Measurements from ENCODE around the gene PPP1R18.
"Not testable (repeated sequence)": the region's sequence is repeated elsewhere in the genome, so short reads cannot be mapped to it uniquely, and the experiment has no call there.

Gene PPP1R18

GRCh38 chr6:30686009-30686907 lies at the start of gene PPP1R18:
PPP1R18 (minus strand) TSS chr6:30686645; CDS start chr6:30686018, 627 bp downstream.
- no peak for DNase-seq (ENCODE audit: low spot score)

GRCh38 chr6:30735668-30736314 lies 49.3 kb upstream of the PPP1R18 start:
- no peak for DNase-seq (ENCODE audit: low spot score)

DNA sequence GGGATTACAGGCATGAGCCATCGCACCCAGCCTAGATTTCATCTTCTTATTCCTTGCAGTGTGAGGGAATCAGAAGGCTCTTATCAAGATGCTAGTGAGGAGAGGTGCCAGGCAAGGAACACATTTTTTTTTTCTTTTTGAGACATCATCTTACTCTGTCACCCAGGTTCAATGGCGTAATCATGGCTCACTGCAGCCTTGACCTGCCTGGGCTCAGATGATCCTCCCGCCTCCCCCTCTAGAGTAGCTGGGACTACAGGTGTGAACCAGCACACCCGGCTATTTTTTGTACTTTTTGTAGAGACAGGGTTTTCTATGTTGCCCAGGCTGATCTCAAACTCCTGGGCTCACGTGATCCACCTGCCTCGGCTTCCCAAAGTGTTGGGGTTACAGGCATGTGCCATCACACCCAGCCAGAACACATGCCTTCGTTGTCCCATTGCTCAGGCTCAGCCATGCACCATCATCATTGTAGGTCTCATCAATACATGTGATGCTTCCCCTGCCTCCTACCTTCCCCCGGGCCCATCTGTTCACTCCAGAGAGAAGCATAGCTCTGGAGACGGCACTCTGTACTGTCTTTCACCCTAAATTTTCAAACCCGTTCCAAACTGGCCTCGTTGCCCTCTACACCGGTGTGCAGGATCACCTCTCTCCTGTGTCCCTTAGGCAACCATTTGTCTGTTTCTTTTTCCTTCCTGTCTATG lies 45.9 kb upstream of the PPP1R18 start:
- no peak for DNase-seq (ENCODE audit: low spot score)

DNA sequence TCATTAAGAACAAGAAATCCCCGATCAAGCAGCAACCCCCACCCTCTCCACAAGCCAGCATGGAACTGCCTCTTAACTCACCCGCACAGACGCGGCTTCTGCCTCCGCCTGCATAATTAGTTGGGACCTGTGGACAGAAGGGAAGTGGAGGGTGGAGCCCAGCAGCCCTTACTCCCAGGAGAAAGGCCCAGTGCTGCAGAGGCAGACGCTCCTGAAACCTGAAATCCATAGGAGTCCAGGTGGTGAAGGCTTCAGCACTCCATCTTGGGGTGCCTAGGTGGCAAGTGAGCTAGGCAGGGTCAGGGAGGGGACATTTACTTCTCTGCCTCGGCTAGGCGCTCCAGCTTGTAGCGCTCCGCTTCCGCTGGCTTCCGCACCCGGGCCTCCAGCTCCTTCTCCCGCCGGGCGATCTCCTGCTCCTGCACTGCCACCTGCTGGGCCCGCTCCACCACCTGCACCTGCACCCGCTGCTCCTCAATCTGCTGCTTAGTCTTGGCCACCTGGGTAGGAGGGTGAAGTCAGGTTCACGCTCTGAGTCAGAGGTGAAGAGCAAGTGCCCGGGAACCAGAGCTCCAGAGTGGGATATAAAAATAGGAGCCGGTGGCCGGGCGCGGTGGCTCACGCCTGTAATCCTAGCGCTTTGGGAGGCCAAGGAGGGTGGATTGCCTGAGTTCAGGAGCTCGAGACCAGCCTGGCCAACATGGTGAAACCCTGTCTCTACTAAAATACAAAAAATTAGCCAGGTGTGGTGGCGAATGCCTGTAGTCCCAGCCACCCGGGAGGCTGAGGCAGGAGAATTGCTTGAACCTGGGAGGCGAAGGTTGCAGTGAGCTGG lies 44.4 kb upstream of the PPP1R18 start:
- DNase-seq (ENCODE audit: low spot score): no peak

GRCh38 chr6:30727920-30728553 lies 41.6 kb upstream of the PPP1R18 start:
- no peak for DNase-seq (ENCODE audit: low spot score)

- DNase-seq (ENCODE audit: low spot score): no peak
Measured at GRCh38 chr6:30726506-30727413, 40.3 kb upstream of the PPP1R18 start.

DNA sequence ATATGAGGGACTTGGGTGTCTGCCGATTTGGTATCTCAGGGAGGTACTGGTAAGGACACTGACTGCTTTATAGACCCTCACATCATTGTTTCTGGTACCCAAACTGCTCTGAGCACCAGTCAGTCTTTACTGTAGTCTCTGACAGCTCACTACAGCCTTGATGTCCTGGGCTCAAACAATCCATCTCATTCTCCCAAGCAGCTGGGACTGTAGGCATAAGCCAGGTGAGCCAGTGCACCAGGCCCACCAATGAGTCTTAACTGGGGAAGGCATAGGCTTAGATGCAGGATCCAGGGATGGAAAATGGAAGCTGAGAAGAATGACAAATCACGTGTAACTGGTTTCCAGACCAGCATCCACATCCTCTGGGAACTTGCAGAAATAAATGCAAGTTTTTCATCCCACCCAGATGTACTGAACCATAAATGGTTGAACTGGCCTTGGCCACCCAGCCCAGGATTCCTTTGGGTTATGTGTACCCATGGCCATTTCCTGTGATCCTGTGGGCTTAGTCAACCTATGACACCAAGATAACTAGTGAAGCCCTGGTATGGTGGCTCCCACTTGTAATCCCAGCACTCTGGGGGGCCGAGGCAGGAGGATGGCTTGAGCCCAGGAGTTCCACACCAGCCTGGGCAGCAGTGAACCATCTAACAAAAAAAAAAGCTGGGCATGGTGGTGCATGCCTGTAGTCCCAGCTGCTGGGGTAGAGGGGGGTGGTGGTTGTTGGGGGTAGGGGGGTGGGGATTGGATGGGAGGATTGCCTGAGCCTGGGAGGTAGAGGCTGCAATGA lies 39.5 kb upstream of the PPP1R18 start:
- no peak for DNase-seq (ENCODE audit: low spot score)

- DNase-seq (ENCODE audit: low spot score): no peak
Measured at GRCh38 chr6:30724906-30725667, 38.6 kb upstream of the PPP1R18 start.

DNA sequence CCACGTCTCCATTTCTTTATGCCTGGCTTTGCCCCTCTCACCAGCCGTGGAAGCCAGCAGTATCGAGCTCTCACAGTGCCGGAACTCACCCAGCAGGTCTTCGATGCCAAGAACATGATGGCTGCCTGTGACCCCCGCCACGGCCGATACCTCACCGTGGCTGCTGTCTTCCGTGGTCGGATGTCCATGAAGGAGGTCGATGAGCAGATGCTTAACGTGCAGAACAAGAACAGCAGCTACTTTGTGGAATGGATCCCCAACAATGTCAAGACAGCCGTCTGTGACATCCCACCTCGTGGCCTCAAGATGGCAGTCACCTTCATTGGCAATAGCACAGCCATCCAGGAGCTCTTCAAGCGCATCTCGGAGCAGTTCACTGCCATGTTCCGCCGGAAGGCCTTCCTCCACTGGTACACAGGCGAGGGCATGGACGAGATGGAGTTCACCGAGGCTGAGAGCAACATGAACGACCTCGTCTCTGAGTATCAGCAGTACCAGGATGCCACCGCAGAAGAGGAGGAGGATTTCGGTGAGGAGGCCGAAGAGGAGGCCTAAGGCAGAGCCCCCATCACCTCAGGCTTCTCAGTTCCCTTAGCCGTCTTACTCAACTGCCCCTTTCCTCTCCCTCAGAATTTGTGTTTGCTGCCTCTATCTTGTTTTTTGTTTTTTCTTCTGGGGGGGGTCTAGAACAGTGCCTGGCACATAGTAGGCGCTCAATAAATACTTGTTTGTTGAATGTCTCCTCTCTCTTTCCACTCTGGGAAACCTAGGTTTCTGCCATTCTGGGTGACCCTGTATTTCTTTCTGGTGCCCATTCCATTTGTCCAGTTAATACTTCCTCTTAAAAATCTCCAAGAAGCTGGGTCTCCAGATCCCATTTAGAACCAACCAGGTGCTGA lies 37.6 kb upstream of the PPP1R18 start:
- DNase-seq (ENCODE audit: low spot score): not testable (repeated sequence)

GRCh38 chr6:30723159-30723842 lies 36.9 kb upstream of the PPP1R18 start:
- not testable (repeated sequence) for DNase-seq (ENCODE audit: low spot score)

DNA sequence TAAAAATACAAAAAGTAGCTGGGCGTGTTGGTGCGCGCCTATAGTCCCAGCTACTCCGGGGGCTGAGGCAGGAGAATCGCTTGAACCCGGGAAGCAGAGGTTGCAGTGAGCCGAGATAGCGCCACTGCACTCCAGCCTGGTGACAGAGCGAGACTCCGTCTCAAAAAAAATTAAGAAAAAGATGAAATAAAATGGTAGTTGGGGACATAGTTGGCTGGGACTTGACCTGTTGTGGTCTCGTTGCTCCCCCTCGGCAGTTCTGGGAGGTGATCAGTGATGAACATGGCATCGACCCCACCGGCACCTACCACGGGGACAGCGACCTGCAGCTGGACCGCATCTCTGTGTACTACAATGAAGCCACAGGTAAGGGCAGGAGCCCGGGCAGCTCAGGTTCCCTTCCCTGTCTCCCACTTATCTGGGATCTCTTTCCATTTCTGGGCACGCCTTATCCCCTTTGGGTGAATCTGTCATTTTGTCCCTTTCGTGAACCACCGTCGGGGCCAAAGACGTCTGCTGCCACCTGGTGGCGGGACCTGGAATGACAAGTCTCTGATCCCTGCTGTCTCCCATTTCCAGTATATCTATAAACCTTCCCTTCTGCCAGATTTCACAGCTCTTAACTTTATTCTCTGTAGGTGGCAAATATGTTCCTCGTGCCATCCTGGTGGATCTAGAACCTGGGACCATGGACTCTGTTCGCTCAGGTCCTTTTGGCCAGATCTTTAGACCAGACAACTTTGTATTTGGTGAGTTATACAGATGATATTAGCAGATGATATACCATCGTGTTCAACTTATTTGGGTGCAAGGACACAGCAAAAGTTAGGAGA lies 36.1 kb upstream of the PPP1R18 start:
- peak; percentile 79 for DNase-seq (ENCODE audit: low spot score)

- not testable (repeated sequence) for DNase-seq (ENCODE audit: low spot score)
Measured at GRCh38 chr6:30722025-30722279, 35.5 kb upstream of the PPP1R18 start.

DNA sequence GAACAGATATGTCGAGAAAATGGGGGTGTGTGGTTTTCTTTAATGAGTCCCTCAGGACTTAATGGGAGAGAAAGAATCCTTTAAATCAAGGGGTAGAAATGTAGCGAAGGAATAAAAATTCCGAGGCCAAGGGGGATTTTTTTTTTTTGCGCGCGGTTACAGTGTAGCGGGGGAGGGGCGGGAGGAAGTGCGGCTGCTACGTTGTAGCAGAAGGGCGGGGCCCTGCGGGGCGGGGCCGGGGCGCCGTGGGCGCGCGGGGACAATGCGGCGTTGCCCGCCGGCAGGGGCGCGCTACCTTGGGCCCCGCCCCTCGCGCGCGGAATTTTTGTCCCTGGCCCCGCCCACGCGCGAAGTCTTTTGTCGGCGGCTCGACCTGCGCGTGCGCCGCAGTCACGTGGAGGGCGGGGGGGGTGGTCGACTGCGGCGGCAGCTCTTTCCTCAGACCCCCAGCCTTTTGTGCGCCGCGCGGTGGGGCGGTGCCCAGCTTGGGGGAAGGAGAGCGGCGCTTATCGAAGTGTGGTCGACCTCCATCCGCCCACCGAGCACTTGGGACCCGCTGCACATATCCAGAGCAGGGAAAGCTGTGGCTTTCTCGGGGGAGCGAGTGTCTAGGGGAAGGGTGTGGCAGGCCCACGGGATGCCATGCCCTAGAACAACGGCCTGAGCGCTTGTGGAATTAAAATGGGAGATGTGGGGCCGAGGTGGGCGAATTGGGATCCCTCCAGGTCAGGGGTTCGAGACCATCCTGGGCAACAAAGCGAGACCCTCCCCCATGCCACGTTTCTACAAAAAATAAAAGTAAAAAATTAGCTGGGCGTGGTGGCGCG lies 35.0 kb upstream of the PPP1R18 start:
- peak; percentile 87 for DNase-seq (ENCODE audit: low spot score)

DNA sequence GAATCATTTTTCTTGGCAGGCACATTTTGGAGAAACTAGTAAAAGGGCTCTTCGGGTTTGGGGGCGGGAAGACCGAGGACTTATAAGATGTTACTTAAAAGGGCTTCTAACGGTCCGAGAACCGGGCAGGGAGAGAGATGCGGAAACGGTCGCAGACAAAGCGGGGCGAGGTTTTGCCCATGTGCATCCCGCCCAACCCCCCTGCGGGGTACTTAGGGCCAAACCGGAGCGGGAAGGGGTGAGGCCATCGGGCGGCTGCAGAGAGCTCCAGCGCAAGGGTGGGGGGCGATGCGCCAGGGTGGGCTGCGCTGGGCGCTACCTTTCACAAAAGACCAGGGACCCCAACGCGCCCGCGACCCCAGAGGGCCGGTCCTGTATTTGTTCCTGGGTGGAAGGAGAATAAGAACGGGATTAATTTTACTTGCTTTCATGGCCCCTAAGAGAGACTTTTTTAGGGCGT lies 34.3 kb upstream of the PPP1R18 start:
- no peak for DNase-seq (ENCODE audit: low spot score)
